PC-9 (cell line): Measurements from ENCODE around the gene NTNG1. TPM values are rescaled to one million over a fixed set of nuclear protein-coding genes. Genes with fewer than 3 reads are reported as not detected.
A peak's percentile ranks its signal among the peaks of the same experiment; 100 is the strongest.
"Not testable (repeated sequence)": the region's sequence is repeated elsewhere in the genome, so short reads cannot be mapped to it uniquely, and the experiment has no call there.

Experiments used
- Bru-seq: library from RNA; stranded (reverse); fragments of 400-500 nt; gene quantifications from one replicate; lab custom pipeline; 2021; lab: Mats Ljungman, UMichigan
- BruChase-seq, 2 experiments: library from RNA; stranded (reverse); fragments of 400-500 nt; gene quantifications; one replicate each; lab custom pipeline; 2021; lab: Mats Ljungman, UMichigan
- BruUV-seq: library from RNA; stranded (reverse); fragments of 400-500 nt; replicated peaks from 2 replicates; lab custom pipeline; 2021; lab: Mats Ljungman, UMichigan
- CTCF ChIA-PET: fragments of 300-600 bp; sonication (Branson Sonifier 250); formaldehyde crosslinking; loops from one replicate; lab custom pipeline; 2022; ENCODE audit warnings: antibody characterized with exemption; lab: Charles Lee
- POLR2A ChIA-PET: fragments of 300-600 bp; sonication (Branson Sonifier 250); formaldehyde crosslinking; loops from one replicate; lab custom pipeline; 2022; ENCODE audit warnings: antibody characterized with exemption; ENCODE audit not compliant: unreplicated experiment; lab: Charles Lee
- DNase-seq, 2 experiments: peaks; one replicate each; pipeline versions ENCODE4 v3.0.0 to v3.0.0-alpha.2; 2015 to 2022; ENCODE audit warnings: mixed read lengths in 1 of 2
- H2AFZ ChIP-seq: fragments of 200-600 bp; sonication (generic); 2 replicates; pipeline ENCODE4 v1.8.1; 2017; ENCODE audit warnings: antibody characterized with exemption
- H3F3A ChIP-seq: fragments of 200-600 bp; sonication (generic); 2 replicates; pipeline ENCODE4 v1.8.1; 2017; ENCODE audit warnings: antibody characterized with exemption, mild to moderate bottlenecking, low read depth; ENCODE audit not compliant: insufficient read depth
- H3K27ac ChIP-seq: fragments of 200-600 bp; sonication (generic); 2 replicates; pipeline ENCODE4 v1.6.1; 2016; ENCODE audit warnings: mixed run types
- H3K27me3 ChIP-seq: fragments of 200-600 bp; sonication (generic); 2 replicates; pipeline ENCODE4 v1.6.1; 2016; ENCODE audit warnings: low read depth, mixed run types; ENCODE audit not compliant: insufficient read depth
- H3K36me3 ChIP-seq: fragments of 200-600 bp; sonication (generic); 2 replicates; pipeline ENCODE4 v1.6.1; 2016; ENCODE audit warnings: low read depth, mixed run types
- H3K4me1 ChIP-seq: fragments of 200-600 bp; sonication (generic); replicated peaks from 2 replicates; pipeline ENCODE4 v1.6.1; 2016; ENCODE audit warnings: mixed run types; ENCODE audit not compliant: insufficient read depth
- H3K4me2 ChIP-seq: fragments of 200-600 bp; sonication (generic); 2 replicates; pipeline ENCODE4 v1.6.1; 2017; ENCODE audit warnings: mixed run types
- H3K4me3 ChIP-seq: fragments of 200-600 bp; sonication (generic); 2 replicates; pipeline ENCODE4 v1.6.1; 2016; ENCODE audit warnings: mixed run types
- H3K79me2 ChIP-seq: fragments of 200-600 bp; sonication (generic); 2 replicates; pipeline ENCODE4 v1.6.1; 2017; ENCODE audit warnings: low read depth, mixed run types
- H3K9me2 ChIP-seq: fragments of 200-600 bp; sonication (generic); 2 replicates; pipeline ENCODE4 v1.8.1; 2017; ENCODE audit warnings: mild to moderate bottlenecking; ENCODE audit not compliant: insufficient read depth
- H3K9me3 ChIP-seq: fragments of 200-600 bp; sonication (generic); 2 replicates; pipeline ENCODE4 v1.8.1; 2016; ENCODE audit warnings: low read depth; ENCODE audit not compliant: insufficient read depth
- H4K20me1 ChIP-seq: fragments of 200-600 bp; sonication (generic); 2 replicates; pipeline ENCODE4 v1.8.1; 2017; ENCODE audit not compliant: insufficient read depth
- CTCF ChIP-seq: fragments of 200-600 bp; sonication (generic); conservative IDR thresholded peaks from 2 replicates; pipeline ENCODE4 v1.6.1; 2017; ENCODE audit warnings: mixed run types, antibody characterized with exemption, mild to moderate bottlenecking, moderate library complexity
- EZH2 ChIP-seq: fragments of 200-600 bp; sonication (generic); IDR thresholded peaks from 2 replicates; pipeline ENCODE4 v1.8.0; 2017; ENCODE audit warnings: antibody characterized with exemption, low read depth
- intact Hi-C: fragments of 100-400 bp; cut with micrococcal nuclease; formaldehyde crosslinking; loops from one replicate; pipeline ENCODE4 v1.10.0; 2022; ENCODE audit not compliant: unreplicated experiment
- long read RNA-seq: library from polyadenylated mRNA; stranded (forward); transcript quantifications from one replicate; pipeline ENCODE4 v2.0.0, GENCODE V29; 2022
- total RNA-seq: library from RNA; stranded (reverse); gene quantifications from 2 replicates; pipeline ENCODE4 v1.2.3, GENCODE V29; 2021

Gene NTNG1
- total RNA-seq (not detected in 2 replicates), Bru-seq, nascent RNA (percentile 3 among the genes with signal in this experiment), BruChase-seq, experiment 1, labeled RNA remaining after a 2-hour chase (percentile 3 among the genes with signal in this experiment), BruChase-seq, experiment 2, labeled RNA remaining after a 6-hour chase (percentile 1 among the genes with signal in this experiment)
- long read RNA-seq = 0 reads

- no peak within 1 kb of the TSS for H3K27ac ChIP-seq
- H3K4me1 ChIP-seq = no peaks in the 10 kb centered on the region
- TF ChIP-seq CTCF = no peak
- peaks cover 3% of the 10 kb centered on the region; the same call in 1 of the 2 replicates for H3K27me3 ChIP-seq
- H3K9me2 ChIP-seq = no peaks in the 10 kb centered on the region; the same call in 1 of the 2 replicates
- no peaks in the 10 kb centered on the region for H4K20me1 ChIP-seq
- intact Hi-C loops = loop anchor here (10.0 kb wide), 1 partner anchor 1116 kb away; no protein-coding TSS in a partner anchor
- H3K79me2 ChIP-seq = no peaks in the 10 kb centered on the region
- H3K4me3 ChIP-seq = peak within 1 kb of the TSS; percentile 33; the same call in 1 of the 2 replicates
- ChIA-PET CTCF (no interaction called here), POLR2A (no interaction called here)
- no peaks in the 10 kb centered on the region for H3K9me3 ChIP-seq
- no TSS peak for BruUV-seq
- H3F3A ChIP-seq = no peaks in the 10 kb centered on the region
- H2AFZ ChIP-seq = peak within 1 kb of the TSS; percentile 56; the same call in 1 of the 2 replicates
- no peaks in the 10 kb centered on the region for H3K36me3 ChIP-seq
- H3K4me2 ChIP-seq = peak within 1 kb of the TSS; percentile 64
- no peak for DNase-seq
Observed at GRCh38 chr1:107140703-107141490, at the start of gene NTNG1. Gene NTNG1, plus strand, starts transcription at chr1:107141039.

GRCh38 chr1:107091418-107091817 is 49.4 kb upstream of the NTNG1 start:
- H3K4me1 ChIP-seq = no peaks in the 10 kb centered on the region
- ChIA-PET CTCF (no interaction called here), POLR2A (no interaction called here)
- intact Hi-C loops = no loop called here
- no peak overlapping the region for H3K4me3 ChIP-seq
- no peaks in the 10 kb centered on the region for H3K9me3 ChIP-seq
- no peak overlapping the region for H3K4me2 ChIP-seq
- peaks cover 4% of the 10 kb centered on the region; the same call in 1 of the 2 replicates for H3K9me2 ChIP-seq
- no peaks in the 10 kb centered on the region for H3K79me2 ChIP-seq
- H3K27ac ChIP-seq = no peak overlapping the region
- no peak overlapping the region for H2AFZ ChIP-seq
- no peaks in the 10 kb centered on the region for H3K36me3 ChIP-seq
- H4K20me1 ChIP-seq = no peaks in the 10 kb centered on the region
- H3K27me3 ChIP-seq = no peaks in the 10 kb centered on the region
- H3F3A ChIP-seq = no peaks in the 10 kb centered on the region
- no peak for DNase-seq
- no peak for TF ChIP-seq CTCF
- no peak for TF ChIP-seq EZH2
- BruUV-seq = no TSS peak

GRCh38 chr1:107093395-107093794 is 47.4 kb upstream of the NTNG1 start:
- BruUV-seq, H3K4me2 ChIP-seq, CTCF ChIA-PET, H3K9me2 ChIP-seq, H3F3A ChIP-seq, H3K4me3 ChIP-seq, POLR2A ChIA-PET, DNase-seq, H3K36me3 ChIP-seq, H2AFZ ChIP-seq, H4K20me1 ChIP-seq, H3K9me3 ChIP-seq, H3K4me1 ChIP-seq, H3K27ac ChIP-seq, H3K79me2 ChIP-seq, H3K27me3 ChIP-seq, intact Hi-C loops: not testable (repeated sequence)
